Lower lobe of right lung (tissue), 2 donors: Measurements from ENCODE around the gene DGUOK. TPM values are rescaled to one million over a fixed set of nuclear protein-coding genes. Genes with fewer than 3 reads are reported as not detected.

Experiments used
- ATAC-seq, 2 donors: fragments of 200-7000 bp; cut with Tn5 transposase; one replicate each; pipeline ENCODE4 v1.9.1; 2020 to 2022; ENCODE audit warnings: mild to moderate bottlenecking in 2 of 2, moderate library complexity in 2 of 2
- DNase-seq: peaks from one replicate; pipeline ENCODE4 v3.0.0-alpha.2; 2020
- H3K27ac ChIP-seq: fragments of 200-600 bp; one replicate; pipeline ENCODE4 v1.8.0; 2022
- H3K27me3 ChIP-seq: fragments of 200-600 bp; one replicate; pipeline ENCODE4 v1.8.0; 2022; ENCODE audit warnings: low read depth
- H3K36me3 ChIP-seq: fragments of 200-600 bp; one replicate; pipeline ENCODE4 v1.8.0; 2022; ENCODE audit warnings: mild to moderate bottlenecking
- H3K4me1 ChIP-seq: fragments of 200-600 bp; one replicate; pipeline ENCODE4 v1.8.0; 2022
- H3K4me3 ChIP-seq: fragments of 200-600 bp; one replicate; pipeline ENCODE4 v1.8.0; 2022; ENCODE audit warnings: mild to moderate bottlenecking
- H3K9me3 ChIP-seq: fragments of 200-600 bp; one replicate; pipeline ENCODE4 v1.8.0; 2022
- CTCF ChIP-seq: fragments of 200-600 bp; IDR thresholded peaks from one replicate; pipeline ENCODE4 v1.8.0; 2022; ENCODE audit warnings: antibody characterized with exemption, mild to moderate bottlenecking
- intact Hi-C: fragments of 100-400 bp; cut with DNase I; formaldehyde crosslinking; loops from one replicate; pipeline ENCODE4 v1.11.0; 2022
- total RNA-seq: library from RNA; stranded (reverse); fragmentation: NEBNext Ultra II Directional; extraction: Animal tissue kit (Norgen Biotek cat#: 25700); gene quantifications from one replicate; pipeline ENCODE4 v1.2.1, GENCODE V29; 2021
- donor health status: DM: no; HTN: yes; CAD: no; lungs with severe emphysema.

The DGUOK gene
- total RNA-seq, 1 donor from 2014 or later = 38.0 TPM

DNA sequence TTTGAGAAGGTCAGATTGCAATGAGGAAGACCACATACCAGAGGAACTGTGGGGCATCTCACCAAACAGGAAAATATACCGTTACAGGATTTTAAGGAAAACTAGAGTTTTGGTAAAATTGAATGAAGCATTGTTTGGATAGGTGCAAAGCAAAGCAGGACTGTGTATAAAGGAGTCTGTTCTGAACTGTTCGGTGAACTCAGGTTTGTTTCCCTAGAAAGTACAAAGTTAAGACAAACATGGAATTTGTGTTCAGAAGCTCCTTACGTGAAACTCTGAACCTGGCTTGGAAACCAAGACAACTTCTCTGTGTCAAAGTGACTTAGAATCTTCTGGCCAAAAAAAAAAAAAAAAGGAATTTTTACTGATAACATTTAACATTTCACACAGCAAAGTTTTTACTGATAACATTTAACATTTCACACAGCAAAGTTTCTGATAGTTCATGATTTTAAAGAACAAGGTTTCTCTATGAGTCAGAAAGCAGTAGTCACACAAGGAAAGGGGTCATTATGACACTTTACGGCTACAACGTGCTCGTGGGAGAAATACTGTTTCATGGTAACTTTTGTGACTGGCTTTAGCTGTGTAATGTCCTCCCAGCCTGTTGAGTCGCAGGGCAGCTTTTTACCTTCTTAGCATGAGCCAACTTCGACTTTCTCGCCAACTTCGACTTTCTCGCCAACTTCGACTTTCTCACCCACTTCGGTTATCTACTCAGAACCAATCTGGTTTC, 36.9 kb downstream of the DGUOK start:
- TF ChIP-seq CTCF = no peak
- no peaks in the 10 kb centered on the region for H3K27me3 ChIP-seq
- H3K9me3 ChIP-seq = no peaks in the 10 kb centered on the region
- H3K4me3 ChIP-seq = no peak overlapping the region
- peaks cover 13% of the 10 kb centered on the region for H3K36me3 ChIP-seq
- no peak for DNase-seq
- ATAC-seq = no peak
- intact Hi-C loops = no loop called here
- H3K27ac ChIP-seq = no peak overlapping the region
- no peaks in the 10 kb centered on the region for H3K4me1 ChIP-seq

DNA sequence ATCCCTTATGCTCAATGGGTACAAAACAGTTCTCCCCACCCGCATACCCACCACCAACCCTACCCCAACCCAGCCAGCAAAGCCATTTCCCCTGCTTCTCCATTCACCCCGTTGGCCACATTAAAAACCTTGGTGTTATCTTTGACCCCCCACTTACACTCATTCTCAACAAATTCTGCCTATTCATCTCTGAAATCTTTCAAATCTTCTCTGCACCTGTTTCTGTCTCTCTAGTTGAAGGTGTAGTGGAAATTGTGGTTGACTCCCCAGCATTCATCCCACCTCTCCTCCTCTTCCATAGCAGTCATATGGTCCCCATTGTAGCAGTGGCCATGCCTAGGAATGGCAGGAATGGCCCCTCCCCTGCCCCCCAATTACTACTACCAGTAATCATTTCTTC, 37.5 kb downstream of the DGUOK start:
- Histone ChIP-seq H3K4me3 (no peak overlapping the region), H3K4me1 (no peaks in the 10 kb centered on the region), H3K36me3 (peaks cover 7% of the 10 kb centered on the region), H3K27me3 (no peaks in the 10 kb centered on the region), H3K27ac (no peak overlapping the region), H3K9me3 (no peaks in the 10 kb centered on the region)
- intact Hi-C loops = no loop called here
- ATAC-seq (no peak), DNase-seq (no peak)
- no peak for TF ChIP-seq CTCF

GRCh38 chr2:73965053-73965452, 38.4 kb downstream of the DGUOK start:
- Histone ChIP-seq H3K9me3 (no peaks in the 10 kb centered on the region), H3K27ac (no peak overlapping the region), H3K4me3 (no peak overlapping the region), H3K36me3 (no peaks in the 10 kb centered on the region), H3K4me1 (peaks cover 7% of the 10 kb centered on the region), H3K27me3 (no peaks in the 10 kb centered on the region)
- DNase-seq (no peak), ATAC-seq (no peak)
- TF ChIP-seq CTCF = no peak
- intact Hi-C loops = no loop called here

GRCh38 chr2:73968357-73968937, 41.8 kb downstream of the DGUOK start:
- no peak overlapping the region for H3K4me3 ChIP-seq
- intact Hi-C loops = no loop called here
- H3K9me3 ChIP-seq = no peaks in the 10 kb centered on the region
- no peaks in the 10 kb centered on the region for H3K36me3 ChIP-seq
- no peaks in the 10 kb centered on the region for H3K27me3 ChIP-seq
- no peak for ATAC-seq
- peaks cover 38% of the 10 kb centered on the region for H3K4me1 ChIP-seq
- no peak for TF ChIP-seq CTCF
- no peak overlapping the region for H3K27ac ChIP-seq
- no peak for DNase-seq

GRCh38 chr2:73969356-73969755, 42.7 kb downstream of the DGUOK start:
- intact Hi-C loops = no loop called here
- H3K4me1 ChIP-seq = peaks cover 38% of the 10 kb centered on the region
- H3K4me3 ChIP-seq = no peak overlapping the region
- H3K9me3 ChIP-seq = no peaks in the 10 kb centered on the region
- DNase-seq (no peak), ATAC-seq (no peak)
- no peaks in the 10 kb centered on the region for H3K27me3 ChIP-seq
- TF ChIP-seq CTCF = no peak
- H3K36me3 ChIP-seq = no peaks in the 10 kb centered on the region
- no peak overlapping the region for H3K27ac ChIP-seq
